Neural cell (in vitro differentiated cells): ENCODE results near the gene GON4L.

ENCODE experiments used
- CTCF ChIP-seq: fragments of 450-650 bp; IDR thresholded peaks from 2 replicates; pipeline ENCODE4 v1.5.1; 2014; ENCODE audit warnings: antibody characterized with exemption, mild to moderate bottlenecking, moderate library complexity; ENCODE audit not compliant: poor library complexity, severe bottlenecking
- EP300 ChIP-seq: fragments of 450-650 bp; conservative IDR thresholded peaks from 2 replicates; pipeline ENCODE4 v1.6.1; 2014; ENCODE audit warnings: antibody characterized with exemption, mild to moderate bottlenecking, moderate library complexity; ENCODE audit not compliant: poor library complexity, severe bottlenecking
- EZH2 ChIP-seq: fragments of 200-600, 300-800 bp; shearing (Covaris generic), sonication (generic); IDR thresholded peaks from 2 replicates; pipeline ENCODE4 v1.6.1; 2014; ENCODE audit warnings: antibody characterized with exemption, low read length, borderline replicate concordance, mild to moderate bottlenecking; ENCODE audit not compliant: insufficient read depth, poor library complexity, severe bottlenecking
- POLR2AphosphoS5 ChIP-seq: IDR thresholded peaks from 2 replicates; pipeline ENCODE4 v1.6.1; 2012
- REST ChIP-seq: IDR thresholded peaks from 2 replicates; pipeline ENCODE4 v1.6.1; 2012; ENCODE audit warnings: borderline replicate concordance
- TAF1 ChIP-seq: IDR thresholded peaks from 2 replicates; pipeline ENCODE4 v1.6.1; 2012; ENCODE audit warnings: low read depth

- no peak for TF ChIP-seq CTCF
- TF ChIP-seq EP300: no peak
- TF ChIP-seq POLR2AphosphoS5: no peak
- no peak for TF ChIP-seq REST
- no peak for TF ChIP-seq TAF1
- TF ChIP-seq EZH2: no peak
Observed at GRCh38 chr1:155717041-155717440, 140.0 kb downstream of the GON4L start.
